ENCODE data around the gene UMODL1. TPM values are rescaled to one million over a fixed set of nuclear protein-coding genes. Genes with fewer than 3 reads are reported as not detected.

UMODL1 gene
- total RNA-seq, 1 experiment from 2014 or later, result 0.20 TPM

- CTCF ChIA-PET, result no interaction called here
- H3K4me3 ChIP-seq (ENCODE audit: low read depth, low read length), result no peak overlapping the region
- intact Hi-C loops (cut with micrococcal nuclease; ENCODE audit: unreplicated experiment), result no loop called here
- no peaks in the 10 kb centered on the region for H3K36me3 ChIP-seq (ENCODE audit: control insufficient read depth, insufficient read depth, low read length)
- Mint-ChIP-seq H3K36me3 (ENCODE audit: insufficient read depth, unreplicated experiment) (no peaks in the 10 kb centered on the region), H3K27me3 (ENCODE audit: insufficient read depth, unreplicated experiment) (no peaks in the 10 kb centered on the region), H3K9me3 (ENCODE audit: unreplicated experiment) (no peaks in the 10 kb centered on the region), H3K4me3 (ENCODE audit: unreplicated experiment) (no peak overlapping the region), H3K4me1 (ENCODE audit: low read depth, unreplicated experiment) (peaks cover 12% of the 10 kb centered on the region), H3K27ac (ENCODE audit: unreplicated experiment) (no peak overlapping the region)
- POLR2A ChIA-PET, result interaction anchor here (0.6 kb wide), 1 partner anchor 29 kb away, joined by 5 read pairs; no protein-coding TSS in a partner anchor
- H3K9me3 ChIP-seq, result no peaks in the 10 kb centered on the region
- no peak for TF ChIP-seq CTCF (IDR thresholded peaks at IDR 0.05; ENCODE audit: insufficient read depth in 1 of 2, low read depth in 1 of 2, low read length in 1 of 2, severe bottlenecking in 1 of 2, unreplicated experiment in 1 of 2)
- H3K27me3 ChIP-seq (replicated peaks; ENCODE audit: control insufficient read depth, insufficient read depth, low read length), result no peaks in the 10 kb centered on the region
- H3K4me1 ChIP-seq, result peaks cover 13% of the 10 kb centered on the region
- BruUV-seq (replicated peaks), result no TSS peak
- no peak for DNase-seq
These were observed 14.3 kb downstream of the UMODL1 start for GRCh38 chr21:42085246-42086077.

DNA sequence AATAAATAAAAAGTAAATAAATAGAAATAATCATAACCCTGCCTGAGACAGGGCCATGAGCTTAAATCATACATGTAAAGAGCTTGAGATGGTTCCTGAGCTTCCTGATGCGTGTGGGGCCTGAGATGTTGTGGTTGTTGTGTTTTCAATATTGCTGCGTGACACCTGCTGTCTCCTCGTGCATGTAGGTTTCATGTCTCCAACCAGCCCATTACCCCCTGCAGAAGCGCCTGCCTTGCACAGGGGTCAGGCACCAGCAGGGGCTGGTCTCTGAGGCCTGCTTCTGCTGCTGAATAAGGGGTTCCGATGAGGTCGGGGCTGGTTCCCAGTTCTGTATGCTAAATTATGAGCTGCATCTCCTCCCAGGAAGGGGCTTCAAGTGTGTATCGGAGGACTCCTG lies 15.9 kb downstream of the UMODL1 start:
- Histone ChIP-seq H3K4me3 (ENCODE audit: low read depth, low read length) (no peak overlapping the region), H3K36me3 (ENCODE audit: control insufficient read depth, insufficient read depth, low read length) (no peaks in the 10 kb centered on the region), H3K9me3 (no peaks in the 10 kb centered on the region), H3K27me3 (replicated peaks; ENCODE audit: control insufficient read depth, insufficient read depth, low read length) (no peaks in the 10 kb centered on the region), H3K4me1 (peaks cover 13% of the 10 kb centered on the region)
- H3K4me1 Mint-ChIP-seq (ENCODE audit: low read depth, unreplicated experiment), result peaks cover 12% of the 10 kb centered on the region
- TF ChIP-seq CTCF (IDR thresholded peaks at IDR 0.05; ENCODE audit: insufficient read depth in 1 of 2, low read depth in 1 of 2, low read length in 1 of 2, severe bottlenecking in 1 of 2, unreplicated experiment in 1 of 2), result no peak
- no peaks in the 10 kb centered on the region for H3K36me3 Mint-ChIP-seq (ENCODE audit: insufficient read depth, unreplicated experiment)
- no TSS peak for BruUV-seq (replicated peaks)
- H3K27me3 Mint-ChIP-seq (ENCODE audit: insufficient read depth, unreplicated experiment), result no peaks in the 10 kb centered on the region
- H3K27ac Mint-ChIP-seq (ENCODE audit: unreplicated experiment), result no peak overlapping the region
- intact Hi-C loops (cut with micrococcal nuclease; ENCODE audit: unreplicated experiment), result no loop called here
- DNase-seq, result no peak
- CTCF ChIA-PET, result interaction anchor here (0.6 kb wide), 1 partner anchor 21 kb away, joined by 3 read pairs; no protein-coding TSS in a partner anchor
- H3K9me3 Mint-ChIP-seq (ENCODE audit: unreplicated experiment), result no peaks in the 10 kb centered on the region
- POLR2A ChIA-PET, result no interaction called here
- no peak overlapping the region for H3K4me3 Mint-ChIP-seq (ENCODE audit: unreplicated experiment)

GRCh38 chr21:42088148-42088547 lies 17.0 kb downstream of the UMODL1 start:
- no peaks in the 10 kb centered on the region for H3K27me3 ChIP-seq (replicated peaks; ENCODE audit: control insufficient read depth, insufficient read depth, low read length)
- Mint-ChIP-seq H3K9me3 (ENCODE audit: unreplicated experiment) (no peaks in the 10 kb centered on the region), H3K4me3 (ENCODE audit: unreplicated experiment) (no peak overlapping the region), H3K36me3 (ENCODE audit: insufficient read depth, unreplicated experiment) (no peaks in the 10 kb centered on the region), H3K4me1 (ENCODE audit: low read depth, unreplicated experiment) (peaks cover 12% of the 10 kb centered on the region), H3K27me3 (ENCODE audit: insufficient read depth, unreplicated experiment) (no peaks in the 10 kb centered on the region), H3K27ac (ENCODE audit: unreplicated experiment) (no peak overlapping the region)
- H3K9me3 ChIP-seq, result no peaks in the 10 kb centered on the region
- no TSS peak for BruUV-seq (replicated peaks)
- H3K36me3 ChIP-seq (ENCODE audit: control insufficient read depth, insufficient read depth, low read length), result no peaks in the 10 kb centered on the region
- CTCF ChIA-PET, result no interaction called here
- H3K4me3 ChIP-seq (ENCODE audit: low read depth, low read length), result no peak overlapping the region
- TF ChIP-seq CTCF (IDR thresholded peaks at IDR 0.05; ENCODE audit: insufficient read depth in 1 of 2, low read depth in 1 of 2, low read length in 1 of 2, severe bottlenecking in 1 of 2, unreplicated experiment in 1 of 2), result no peak
- intact Hi-C loops (cut with micrococcal nuclease; ENCODE audit: unreplicated experiment), result loop anchor here (2.0 kb wide), 1 partner anchor 15 kb away; no protein-coding TSS in a partner anchor
- peaks cover 13% of the 10 kb centered on the region for H3K4me1 ChIP-seq
- no peak for DNase-seq
- POLR2A ChIA-PET, result no interaction called here
